ENCODE measurements around the gene TNFRSF6B.

Gene TNFRSF6B

DNA sequence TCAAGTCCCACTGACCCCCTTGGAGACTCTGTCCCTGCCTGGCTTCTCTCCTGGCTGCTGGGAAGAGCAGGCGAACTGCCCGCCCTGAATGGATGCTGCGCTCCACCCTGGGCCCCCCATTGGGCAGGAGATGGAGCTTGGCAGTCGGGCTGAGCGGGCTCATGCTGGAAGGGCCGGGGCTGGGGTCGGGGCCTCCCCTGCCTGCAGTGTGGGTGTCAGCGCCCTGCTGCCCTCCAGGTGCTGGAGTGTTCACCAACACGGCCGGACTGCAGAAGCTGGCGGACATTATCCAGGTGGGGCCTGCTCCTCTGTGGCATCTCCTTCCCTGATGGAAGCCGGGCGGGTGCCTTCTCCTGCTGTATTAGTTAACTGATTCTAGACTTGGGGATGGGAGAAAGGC lies 16.0 kb upstream of the TNFRSF6B start:
- ATAC-seq = no peak
- TF ChIP-seq ZNF70 (CRISPR knock-in tag; IDR thresholded peaks at IDR 0.05) (no peak), ZFP30 (CRISPR knock-in tag; IDR thresholded peaks at IDR 0.05) (no peak), CSDC2 (CRISPR knock-in tag; IDR thresholded peaks at IDR 0.05) (no peak), ZFP3 (CRISPR knock-in tag; IDR thresholded peaks at IDR 0.05) (no peak)
- TF ChIP-seq, protein P1, sequence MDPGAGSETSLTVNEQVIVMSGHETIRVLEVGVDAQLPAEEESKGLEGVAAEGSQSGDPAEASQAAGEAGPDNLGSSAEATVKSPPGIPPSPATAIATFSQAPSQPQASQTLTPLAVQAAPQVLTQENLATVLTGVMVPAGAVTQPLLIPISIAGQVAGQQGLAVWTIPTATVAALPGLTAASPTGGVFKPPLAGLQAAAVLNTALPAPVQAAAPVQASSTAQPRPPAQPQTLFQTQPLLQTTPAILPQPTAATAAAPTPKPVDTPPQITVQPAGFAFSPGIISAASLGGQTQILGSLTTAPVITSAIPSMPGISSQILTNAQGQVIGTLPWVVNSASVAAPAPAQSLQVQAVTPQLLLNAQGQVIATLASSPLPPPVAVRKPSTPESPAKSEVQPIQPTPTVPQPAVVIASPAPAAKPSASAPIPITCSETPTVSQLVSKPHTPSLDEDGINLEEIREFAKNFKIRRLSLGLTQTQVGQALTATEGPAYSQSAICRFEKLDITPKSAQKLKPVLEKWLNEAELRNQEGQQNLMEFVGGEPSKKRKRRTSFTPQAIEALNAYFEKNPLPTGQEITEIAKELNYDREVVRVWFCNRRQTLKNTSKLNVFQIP (CRISPR knock-in tag; IDR thresholded peaks at IDR 0.05; ENCODE audit: borderline replicate concordance, low read depth) = no peak
- TF ChIP-seq, protein P2, sequence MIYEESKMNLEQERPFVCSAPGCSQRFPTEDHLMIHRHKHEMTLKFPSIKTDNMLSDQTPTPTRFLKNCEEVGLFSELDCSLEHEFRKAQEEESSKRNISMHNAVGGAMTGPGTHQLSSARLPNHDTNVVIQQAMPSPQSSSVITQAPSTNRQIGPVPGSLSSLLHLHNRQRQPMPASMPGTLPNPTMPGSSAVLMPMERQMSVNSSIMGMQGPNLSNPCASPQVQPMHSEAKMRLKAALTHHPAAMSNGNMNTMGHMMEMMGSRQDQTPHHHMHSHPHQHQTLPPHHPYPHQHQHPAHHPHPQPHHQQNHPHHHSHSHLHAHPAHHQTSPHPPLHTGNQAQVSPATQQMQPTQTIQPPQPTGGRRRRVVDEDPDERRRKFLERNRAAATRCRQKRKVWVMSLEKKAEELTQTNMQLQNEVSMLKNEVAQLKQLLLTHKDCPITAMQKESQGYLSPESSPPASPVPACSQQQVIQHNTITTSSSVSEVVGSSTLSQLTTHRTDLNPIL (CRISPR knock-in tag; IDR thresholded peaks at IDR 0.05; ENCODE audit: low read depth) = no peak

DNA sequence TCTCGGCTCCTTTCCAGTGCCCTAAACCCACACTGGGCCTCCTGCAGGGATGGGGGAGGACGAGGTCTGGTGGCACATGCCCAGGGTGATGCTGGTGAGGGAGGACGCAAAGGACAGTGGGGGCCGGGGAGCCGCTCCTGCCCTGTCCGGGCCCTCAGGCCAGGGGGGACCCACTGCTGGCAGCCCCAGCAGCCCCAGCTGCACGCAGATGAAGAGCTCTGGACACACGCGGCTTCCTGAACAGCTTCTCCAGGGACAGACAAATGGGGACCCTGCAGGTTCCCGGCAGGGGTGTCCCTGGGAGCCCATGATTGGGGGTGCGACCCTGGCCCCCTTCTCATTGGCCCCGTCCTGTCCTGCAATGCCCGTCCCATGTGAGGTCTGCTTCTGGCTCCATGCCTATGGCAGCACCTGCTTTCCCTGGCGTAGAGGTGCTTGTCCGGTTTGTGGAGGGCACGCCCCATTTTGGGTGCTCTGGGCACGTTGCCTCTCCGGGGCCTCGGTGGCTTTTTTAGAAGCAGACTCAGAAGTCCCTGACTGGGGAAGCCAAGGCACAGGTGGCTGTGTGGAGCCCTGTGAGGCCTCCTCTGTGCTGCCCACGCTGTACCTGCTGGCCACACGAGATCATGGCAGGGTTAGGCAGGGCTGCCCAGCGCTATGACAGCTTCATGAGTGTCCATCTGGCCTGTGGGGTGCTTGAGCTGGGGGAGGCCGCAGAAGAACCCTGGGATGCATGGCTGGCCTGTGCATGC lies 15.4 kb upstream of the TNFRSF6B start:
- ATAC-seq = no peak

DNA sequence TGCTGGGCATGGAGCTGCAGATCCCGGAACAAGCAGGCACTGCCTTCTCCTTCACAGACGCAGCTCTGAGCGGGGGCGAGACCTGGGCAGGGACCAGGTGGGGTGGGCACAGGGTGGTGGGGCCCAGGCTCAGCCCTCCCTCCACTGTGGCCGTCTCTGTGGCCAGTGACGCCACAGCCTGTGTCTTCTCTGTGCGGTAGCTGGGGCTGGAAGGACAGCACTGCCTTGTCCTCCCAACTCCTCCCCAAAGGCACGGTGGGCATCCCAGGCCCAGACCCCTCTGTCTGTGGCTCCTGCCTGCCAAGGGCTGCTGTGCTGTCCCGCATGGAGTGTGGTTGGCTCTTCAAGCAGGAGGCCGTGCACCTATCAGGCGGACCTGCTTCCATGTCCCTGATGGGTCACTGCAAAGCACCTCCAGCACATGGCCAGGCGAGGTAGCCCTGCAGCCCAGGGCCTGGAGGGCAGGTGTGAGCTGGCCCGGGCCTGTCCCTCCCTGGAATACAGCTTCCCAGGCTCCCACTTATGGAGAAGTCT lies 14.8 kb upstream of the TNFRSF6B start:
- no peak for ATAC-seq

More for the DNA sequence above, 15.4 kb upstream of the TNFRSF6B start:
- TF ChIP-seq ZFP3 (CRISPR knock-in tag; IDR thresholded peaks at IDR 0.05) (no peak), ESRRG (CRISPR knock-in tag; IDR thresholded peaks at IDR 0.05) (no peak)

DNA sequence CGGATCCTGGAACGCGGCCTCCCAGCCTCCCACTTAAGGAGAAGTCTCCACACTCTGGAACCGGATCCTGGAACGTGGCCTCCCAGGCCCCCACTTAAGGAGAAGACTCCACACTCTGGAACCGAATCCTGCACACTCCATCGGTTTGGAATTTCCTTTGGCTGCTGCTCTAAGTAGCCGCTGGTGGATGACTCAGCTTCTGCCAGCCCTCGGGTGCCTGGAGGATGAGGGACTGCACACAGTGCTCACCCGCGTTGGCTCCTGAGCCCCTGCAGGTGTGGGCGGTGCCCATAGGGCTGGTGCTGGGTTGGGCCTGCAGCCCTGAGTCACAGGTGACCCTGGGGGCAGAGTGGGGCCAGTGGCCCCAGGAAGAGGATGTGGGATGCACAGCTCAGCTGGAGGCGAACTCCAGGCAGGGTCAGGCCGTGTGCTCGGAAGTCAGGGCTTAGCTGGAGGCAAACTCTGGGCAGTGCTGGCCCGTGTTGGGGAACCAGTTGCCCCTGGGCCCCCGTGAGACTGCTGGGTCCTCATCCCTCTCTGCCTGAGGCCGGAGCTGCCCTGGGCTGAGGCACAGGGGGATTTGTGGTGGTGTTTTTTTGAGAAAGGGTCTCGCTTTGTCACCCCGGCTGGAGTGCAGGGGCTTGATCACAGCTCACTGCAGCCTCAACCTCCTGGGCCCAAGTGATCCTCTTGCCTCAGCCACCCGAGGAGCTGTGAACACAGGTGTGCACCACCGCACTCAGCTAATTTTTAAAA lies 13.9 kb upstream of the TNFRSF6B start:
- ATAC-seq = peak; percentile 97
- no peak for TF ChIP-seq ZFP30 (CRISPR knock-in tag; IDR thresholded peaks at IDR 0.05)
- TF ChIP-seq TOX (CRISPR knock-in tag; IDR thresholded peaks at IDR 0.05; ENCODE audit: borderline replicate concordance) = no peak
- TF ChIP-seq RARB (CRISPR knock-in tag; IDR thresholded peaks at IDR 0.05) = no peak
- TF ChIP-seq, protein P3, sequence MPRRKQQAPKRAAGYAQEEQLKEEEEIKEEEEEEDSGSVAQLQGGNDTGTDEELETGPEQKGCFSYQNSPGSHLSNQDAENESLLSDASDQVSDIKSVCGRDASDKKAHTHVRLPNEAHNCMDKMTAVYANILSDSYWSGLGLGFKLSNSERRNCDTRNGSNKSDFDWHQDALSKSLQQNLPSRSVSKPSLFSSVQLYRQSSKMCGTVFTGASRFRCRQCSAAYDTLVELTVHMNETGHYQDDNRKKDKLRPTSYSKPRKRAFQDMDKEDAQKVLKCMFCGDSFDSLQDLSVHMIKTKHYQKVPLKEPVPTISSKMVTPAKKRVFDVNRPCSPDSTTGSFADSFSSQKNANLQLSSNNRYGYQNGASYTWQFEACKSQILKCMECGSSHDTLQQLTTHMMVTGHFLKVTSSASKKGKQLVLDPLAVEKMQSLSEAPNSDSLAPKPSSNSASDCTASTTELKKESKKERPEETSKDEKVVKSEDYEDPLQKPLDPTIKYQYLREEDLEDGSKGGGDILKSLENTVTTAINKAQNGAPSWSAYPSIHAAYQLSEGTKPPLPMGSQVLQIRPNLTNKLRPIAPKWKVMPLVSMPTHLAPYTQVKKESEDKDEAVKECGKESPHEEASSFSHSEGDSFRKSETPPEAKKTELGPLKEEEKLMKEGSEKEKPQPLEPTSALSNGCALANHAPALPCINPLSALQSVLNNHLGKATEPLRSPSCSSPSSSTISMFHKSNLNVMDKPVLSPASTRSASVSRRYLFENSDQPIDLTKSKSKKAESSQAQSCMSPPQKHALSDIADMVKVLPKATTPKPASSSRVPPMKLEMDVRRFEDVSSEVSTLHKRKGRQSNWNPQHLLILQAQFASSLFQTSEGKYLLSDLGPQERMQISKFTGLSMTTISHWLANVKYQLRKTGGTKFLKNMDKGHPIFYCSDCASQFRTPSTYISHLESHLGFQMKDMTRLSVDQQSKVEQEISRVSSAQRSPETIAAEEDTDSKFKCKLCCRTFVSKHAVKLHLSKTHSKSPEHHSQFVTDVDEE (CRISPR knock-in tag; IDR thresholded peaks at IDR 0.05) = no peak
- no peak for TF ChIP-seq BACH2 (CRISPR knock-in tag; IDR thresholded peaks at IDR 0.05; ENCODE audit: borderline replicate concordance)
- TF ChIP-seq GLIS3 (CRISPR knock-in tag; IDR thresholded peaks at IDR 0.05) = no peak
- TF ChIP-seq, protein P4, sequence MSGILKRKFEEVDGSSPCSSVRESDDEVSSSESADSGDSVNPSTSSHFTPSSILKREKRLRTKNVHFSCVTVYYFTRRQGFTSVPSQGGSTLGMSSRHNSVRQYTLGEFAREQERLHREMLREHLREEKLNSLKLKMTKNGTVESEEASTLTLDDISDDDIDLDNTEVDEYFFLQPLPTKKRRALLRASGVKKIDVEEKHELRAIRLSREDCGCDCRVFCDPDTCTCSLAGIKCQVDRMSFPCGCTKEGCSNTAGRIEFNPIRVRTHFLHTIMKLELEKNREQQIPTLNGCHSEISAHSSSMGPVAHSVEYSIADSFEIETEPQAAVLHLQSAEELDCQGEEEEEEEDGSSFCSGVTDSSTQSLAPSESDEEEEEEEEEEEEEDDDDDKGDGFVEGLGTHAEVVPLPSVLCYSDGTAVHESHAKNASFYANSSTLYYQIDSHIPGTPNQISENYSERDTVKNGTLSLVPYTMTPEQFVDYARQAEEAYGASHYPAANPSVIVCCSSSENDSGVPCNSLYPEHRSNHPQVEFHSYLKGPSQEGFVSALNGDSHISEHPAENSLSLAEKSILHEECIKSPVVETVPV (CRISPR knock-in tag; IDR thresholded peaks at IDR 0.05) = no peak
- TF ChIP-seq TCF4 (CRISPR knock-in tag; IDR thresholded peaks at IDR 0.05; ENCODE audit: borderline replicate concordance) = no peak
- no peak for TF ChIP-seq ZNF8 (CRISPR knock-in tag; IDR thresholded peaks at IDR 0.05)
- TF ChIP-seq ISL1 (CRISPR knock-in tag; IDR thresholded peaks at IDR 0.05) = no peak
- TF ChIP-seq ARNTL (CRISPR knock-in tag; IDR thresholded peaks at IDR 0.05; ENCODE audit: borderline replicate concordance, low read depth) = no peak
- no peak for TF ChIP-seq ZFP3 (CRISPR knock-in tag; IDR thresholded peaks at IDR 0.05)
- TF ChIP-seq ZNF565 (CRISPR knock-in tag; conservative IDR thresholded peaks at IDR 0.05; ENCODE audit: low read depth) = no peak
- TF ChIP-seq PPARA (CRISPR knock-in tag; IDR thresholded peaks at IDR 0.05; ENCODE audit: borderline replicate concordance) = no peak
- no peak for TF ChIP-seq CSDC2 (CRISPR knock-in tag; IDR thresholded peaks at IDR 0.05)
- TF ChIP-seq, protein P5, sequence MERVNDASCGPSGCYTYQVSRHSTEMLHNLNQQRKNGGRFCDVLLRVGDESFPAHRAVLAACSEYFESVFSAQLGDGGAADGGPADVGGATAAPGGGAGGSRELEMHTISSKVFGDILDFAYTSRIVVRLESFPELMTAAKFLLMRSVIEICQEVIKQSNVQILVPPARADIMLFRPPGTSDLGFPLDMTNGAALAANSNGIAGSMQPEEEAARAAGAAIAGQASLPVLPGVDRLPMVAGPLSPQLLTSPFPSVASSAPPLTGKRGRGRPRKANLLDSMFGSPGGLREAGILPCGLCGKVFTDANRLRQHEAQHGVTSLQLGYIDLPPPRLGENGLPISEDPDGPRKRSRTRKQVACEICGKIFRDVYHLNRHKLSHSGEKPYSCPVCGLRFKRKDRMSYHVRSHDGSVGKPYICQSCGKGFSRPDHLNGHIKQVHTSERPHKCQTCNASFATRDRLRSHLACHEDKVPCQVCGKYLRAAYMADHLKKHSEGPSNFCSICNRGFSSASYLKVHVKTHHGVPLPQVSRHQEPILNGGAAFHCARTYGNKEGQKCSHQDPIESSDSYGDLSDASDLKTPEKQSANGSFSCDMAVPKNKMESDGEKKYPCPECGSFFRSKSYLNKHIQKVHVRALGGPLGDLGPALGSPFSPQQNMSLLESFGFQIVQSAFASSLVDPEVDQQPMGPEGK (CRISPR knock-in tag; IDR thresholded peaks at IDR 0.05; ENCODE audit: borderline replicate concordance) = no peak
- no peak for TF ChIP-seq ESRRG (CRISPR knock-in tag; IDR thresholded peaks at IDR 0.05)
- TF ChIP-seq ZC3H10 (CRISPR knock-in tag; IDR thresholded peaks at IDR 0.05) = no peak
- TF ChIP-seq OSR1 (CRISPR knock-in tag; IDR thresholded peaks at IDR 0.05) = no peak
- TF ChIP-seq SNAI2 (CRISPR knock-in tag; IDR thresholded peaks at IDR 0.05) = no peak

More for the DNA sequence above, 14.8 kb upstream of the TNFRSF6B start:
- TF ChIP-seq BACH2 (CRISPR knock-in tag; IDR thresholded peaks at IDR 0.05; ENCODE audit: borderline replicate concordance) (no peak), ZNF8 (CRISPR knock-in tag; IDR thresholded peaks at IDR 0.05) (no peak), OSR1 (CRISPR knock-in tag; IDR thresholded peaks at IDR 0.05) (no peak)

All from SK-N-SH treated with all-trans-retinoic acid at 6 μM for 48 hours (cell line).